Memory B cell (primary cell): ENCODE measurements around the gene VSIG4.

ENCODE experiments used
- ATAC-seq: fragments of 150-1000 bp; cut with Tn5 transposase; 2 replicates; pipeline ENCODE4 v1.10.0; 2021; ENCODE audit warnings: low read depth, mild to moderate bottlenecking, moderate library complexity
- DNase-seq, 2 donors: peaks; one replicate each; pipeline ENCODE4 v3.0.0; 2022; ENCODE audit warnings: low spot score in 2 of 2
- H3K27ac Mint-ChIP-seq: one replicate; pipeline ENCODE4 v1.8.0; 2022; ENCODE audit warnings: mild to moderate bottlenecking, moderate library complexity, mixed read lengths
- H3K27me3 Mint-ChIP-seq: one replicate; pipeline ENCODE4 v1.8.0; 2022; ENCODE audit warnings: mixed read lengths
- H3K36me3 Mint-ChIP-seq: one replicate; pipeline ENCODE4 v1.8.0; 2022; ENCODE audit warnings: mild to moderate bottlenecking, mixed read lengths
- H3K4me1 Mint-ChIP-seq: one replicate; pipeline ENCODE4 v1.8.0; 2022; ENCODE audit warnings: mixed read lengths
- H3K4me3 Mint-ChIP-seq: one replicate; pipeline ENCODE4 v1.8.0; 2022; ENCODE audit warnings: mild to moderate bottlenecking, moderate library complexity, mixed read lengths
- H3K9me3 Mint-ChIP-seq: one replicate; pipeline ENCODE4 v1.8.0; 2022; ENCODE audit warnings: mixed read lengths

Gene VSIG4

DNA sequence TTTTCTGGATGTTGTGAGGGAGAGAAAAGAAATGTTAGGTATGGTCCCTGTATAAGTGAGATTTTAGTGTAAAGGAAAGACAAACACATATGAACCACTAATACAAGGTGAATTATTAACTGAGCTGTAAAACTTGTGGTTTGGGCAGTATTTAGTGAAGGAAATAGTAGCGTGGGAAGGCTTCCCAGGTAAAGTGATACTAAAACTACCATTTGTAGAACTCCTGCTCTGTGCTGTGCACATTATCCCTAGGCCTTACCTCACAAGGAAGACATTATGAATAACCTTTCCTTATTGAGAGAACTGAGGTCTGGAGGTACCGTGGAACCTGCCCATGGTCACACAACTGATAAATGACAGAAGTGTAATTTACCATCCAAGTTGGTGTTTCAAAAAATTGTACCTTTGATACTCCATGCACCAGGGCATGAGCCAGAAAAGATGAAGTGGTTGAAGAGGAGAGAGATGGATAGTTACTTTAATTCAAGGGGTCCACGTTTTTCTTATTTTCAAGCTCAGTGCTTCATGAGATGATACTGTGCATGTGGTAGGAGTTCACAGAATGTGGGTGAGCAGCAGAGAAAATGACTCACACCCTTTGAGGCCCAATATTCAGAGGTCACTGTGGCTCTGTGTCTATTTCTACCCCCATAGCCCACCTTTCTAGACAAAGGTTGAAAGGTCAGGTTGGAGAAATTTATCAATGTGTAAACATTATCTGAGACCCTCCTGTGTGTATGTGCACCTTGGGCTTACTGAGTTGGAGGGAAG is 2.6 kb upstream of the VSIG4 start:
- H3K4me1 Mint-ChIP-seq, result peaks cover 18% of the 10 kb centered on the region
- H3K4me3 Mint-ChIP-seq, result no peak overlapping the region
- H3K27me3 Mint-ChIP-seq, result no peaks in the 10 kb centered on the region
- ATAC-seq (no peak), DNase-seq (no peak)
- no peak overlapping the region for H3K27ac Mint-ChIP-seq
- no peaks in the 10 kb centered on the region for H3K9me3 Mint-ChIP-seq
- no peaks in the 10 kb centered on the region for H3K36me3 Mint-ChIP-seq

DNA sequence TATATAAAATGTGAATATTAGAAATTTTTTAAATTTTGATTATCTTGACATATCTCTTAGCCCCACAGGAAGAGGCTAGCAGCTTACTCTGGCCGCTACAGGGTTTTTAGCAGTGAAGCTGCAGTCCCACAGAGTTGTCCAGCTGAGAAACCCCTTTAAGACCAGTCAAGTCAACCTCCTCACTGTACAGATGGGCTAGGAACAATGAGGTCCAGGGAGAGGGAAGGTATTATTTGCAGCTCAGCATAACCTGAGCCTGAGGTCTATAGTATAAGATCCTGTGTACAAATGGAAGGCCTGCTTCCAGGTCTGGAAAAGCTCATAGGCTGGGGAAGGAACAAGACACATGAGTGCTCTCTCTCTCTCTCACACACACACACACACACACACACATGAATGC is 1.8 kb downstream of the VSIG4 start:
- Mint-ChIP-seq H3K4me3 (no peak overlapping the region), H3K4me1 (no peaks in the 10 kb centered on the region), H3K9me3 (no peaks in the 10 kb centered on the region), H3K36me3 (no peaks in the 10 kb centered on the region), H3K27ac (no peak overlapping the region), H3K27me3 (no peaks in the 10 kb centered on the region)
- no peak for ATAC-seq
- no peak for DNase-seq

DNA sequence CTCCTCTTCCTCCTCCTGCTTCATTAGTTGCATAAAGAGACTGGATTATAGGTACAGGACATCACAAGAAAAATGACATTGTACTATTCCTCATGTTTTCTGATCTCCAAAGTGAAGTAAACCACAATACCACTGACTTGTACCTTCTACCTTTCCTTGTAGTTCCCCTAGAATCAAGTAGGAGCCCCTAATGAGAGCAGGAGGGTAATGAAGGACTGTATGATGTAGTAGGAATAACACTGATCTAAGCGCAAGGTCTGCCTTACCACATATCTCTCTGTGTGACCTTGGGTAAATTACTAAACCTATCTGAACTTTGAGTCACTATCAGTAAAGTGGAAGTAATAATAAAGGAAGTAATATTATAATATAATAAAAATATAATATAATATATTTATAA is 3.6 kb downstream of the VSIG4 start:
- H3K4me1 Mint-ChIP-seq, result no peaks in the 10 kb centered on the region
- H3K36me3 Mint-ChIP-seq, result no peaks in the 10 kb centered on the region
- ATAC-seq (no peak), DNase-seq (no peak)
- no peaks in the 10 kb centered on the region for H3K27me3 Mint-ChIP-seq
- no peaks in the 10 kb centered on the region for H3K9me3 Mint-ChIP-seq
- peak overlapping the region; percentile 4 for H3K27ac Mint-ChIP-seq
- no peak overlapping the region for H3K4me3 Mint-ChIP-seq

DNA sequence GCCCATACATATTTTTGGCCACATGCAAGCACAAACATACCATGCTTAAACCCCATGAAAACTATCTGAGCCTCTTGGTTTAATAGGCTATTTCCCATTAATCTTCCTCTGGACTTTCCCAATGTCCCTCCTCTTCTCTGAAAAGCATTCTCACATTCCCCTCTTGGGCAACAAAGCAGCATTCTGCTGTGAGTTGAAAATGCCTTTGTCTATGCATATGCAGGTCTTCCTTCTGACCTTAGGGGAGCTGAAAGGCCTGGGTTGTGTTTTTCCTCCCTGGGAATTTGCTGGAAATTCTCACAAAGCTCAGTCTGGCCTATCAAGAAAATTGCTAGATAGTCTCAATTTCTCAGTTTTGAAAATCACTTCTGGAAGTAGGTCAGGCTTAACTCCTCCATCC is 4.2 kb downstream of the VSIG4 start:
- H3K36me3 Mint-ChIP-seq, result no peaks in the 10 kb centered on the region
- no peak for ATAC-seq
- peak overlapping the region; percentile 4 for H3K27ac Mint-ChIP-seq
- H3K9me3 Mint-ChIP-seq, result no peaks in the 10 kb centered on the region
- no peak for DNase-seq
- no peaks in the 10 kb centered on the region for H3K4me1 Mint-ChIP-seq
- H3K4me3 Mint-ChIP-seq, result no peak overlapping the region
- H3K27me3 Mint-ChIP-seq, result no peaks in the 10 kb centered on the region

DNA sequence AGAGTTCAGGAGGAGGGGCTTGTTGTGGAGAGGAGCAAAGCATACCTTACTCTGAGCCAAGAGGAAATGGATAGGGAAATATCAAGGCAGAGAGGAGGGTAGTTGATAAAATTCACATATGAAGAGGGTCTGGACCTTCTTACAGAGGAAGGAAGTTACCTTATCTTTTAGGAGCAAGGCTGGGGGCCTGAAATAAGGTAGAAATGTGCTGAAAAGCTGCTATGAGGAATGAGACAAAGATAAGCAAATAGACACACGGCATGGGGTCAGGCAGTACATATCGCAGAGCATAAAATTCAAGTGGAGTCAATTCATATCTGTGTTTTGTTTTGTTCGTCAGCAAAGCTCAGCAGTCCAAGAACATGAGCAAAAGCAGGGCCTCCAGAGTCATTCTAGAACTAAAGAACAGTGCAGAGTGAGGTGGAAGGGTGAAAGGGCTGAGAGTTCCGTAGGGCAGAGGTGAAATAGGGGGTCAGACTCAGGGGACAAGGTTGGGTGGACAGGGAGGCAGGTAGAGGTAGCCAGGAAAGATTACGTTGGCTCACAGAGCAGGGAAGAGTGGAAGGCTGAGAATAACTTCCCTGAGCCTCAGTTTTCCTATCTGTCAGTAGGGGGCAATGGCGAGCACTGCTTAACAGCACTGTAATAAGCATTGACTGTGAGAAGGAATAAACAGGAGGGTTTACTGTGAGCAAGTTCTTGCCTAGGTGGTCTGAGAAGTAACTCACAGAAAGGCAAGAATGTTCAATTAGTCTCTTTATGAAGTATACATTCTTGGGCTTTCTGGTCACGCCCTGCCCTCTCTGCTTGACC is 9.2 kb downstream of the VSIG4 start:
- DNase-seq, result peak in 1 of 2 donors; percentile 8

DNA sequence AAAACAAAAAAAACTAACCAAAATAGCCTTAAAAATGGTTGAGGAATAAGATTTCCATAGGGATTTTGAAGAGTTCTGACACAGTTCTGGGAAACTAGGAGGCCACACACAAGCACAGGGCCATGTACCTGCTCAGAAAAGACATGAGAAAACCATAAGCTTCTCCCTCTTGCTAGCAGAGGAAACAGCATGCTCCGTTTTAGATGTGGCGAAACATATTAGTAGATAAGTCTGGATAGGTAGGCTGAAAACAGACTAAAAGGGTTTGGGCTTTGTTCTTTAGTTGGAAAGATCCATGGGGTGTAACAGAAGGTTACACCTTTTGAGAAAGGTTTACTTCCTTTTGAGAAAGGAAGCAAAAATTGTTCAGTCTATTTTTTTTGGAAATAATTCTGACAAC is 10.9 kb downstream of the VSIG4 start:
- H3K36me3 Mint-ChIP-seq, result peaks cover 4% of the 10 kb centered on the region
- H3K27me3 Mint-ChIP-seq, result no peaks in the 10 kb centered on the region
- DNase-seq (no peak), ATAC-seq (no peak)
- no peaks in the 10 kb centered on the region for H3K9me3 Mint-ChIP-seq
- H3K27ac Mint-ChIP-seq, result no peak overlapping the region
- H3K4me3 Mint-ChIP-seq, result no peak overlapping the region
- H3K4me1 Mint-ChIP-seq, result peaks cover 15% of the 10 kb centered on the region

More for the DNA sequence above, 9.2 kb downstream of the VSIG4 start:
- Mint-ChIP-seq H3K27ac (no peak overlapping the region), H3K4me1 (peaks cover 4% of the 10 kb centered on the region), H3K9me3 (no peaks in the 10 kb centered on the region), H3K27me3 (no peaks in the 10 kb centered on the region), H3K4me3 (no peak overlapping the region), H3K36me3 (no peaks in the 10 kb centered on the region)
- peak; percentile 62 for ATAC-seq

DNA sequence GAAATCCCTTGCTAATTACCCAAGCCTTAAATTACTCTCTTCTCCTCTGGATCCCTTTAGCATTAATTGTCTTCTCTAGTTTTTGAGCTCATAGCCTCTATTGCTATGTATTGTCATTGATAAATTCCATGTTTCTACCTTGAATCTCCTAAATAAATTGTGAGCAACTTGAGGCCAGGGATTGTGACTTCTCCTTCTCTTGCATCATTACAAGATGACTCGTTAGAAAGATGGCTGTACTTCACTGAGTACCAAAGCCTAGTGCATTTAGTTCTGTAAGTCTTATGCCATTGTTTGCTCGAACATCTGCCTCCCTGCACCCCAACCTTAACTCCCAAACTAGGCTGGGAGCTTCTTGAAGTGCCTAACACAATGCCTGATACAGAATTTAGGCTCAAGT is 15.3 kb downstream of the VSIG4 start:
- no peaks in the 10 kb centered on the region for H3K27me3 Mint-ChIP-seq
- H3K27ac Mint-ChIP-seq, result peak overlapping the region; percentile 83
- DNase-seq, result no peak
- no peak for ATAC-seq
- H3K9me3 Mint-ChIP-seq, result no peaks in the 10 kb centered on the region
- peaks cover 10% of the 10 kb centered on the region for H3K36me3 Mint-ChIP-seq
- H3K4me3 Mint-ChIP-seq, result no peak overlapping the region
- peaks cover 43% of the 10 kb centered on the region for H3K4me1 Mint-ChIP-seq

DNA sequence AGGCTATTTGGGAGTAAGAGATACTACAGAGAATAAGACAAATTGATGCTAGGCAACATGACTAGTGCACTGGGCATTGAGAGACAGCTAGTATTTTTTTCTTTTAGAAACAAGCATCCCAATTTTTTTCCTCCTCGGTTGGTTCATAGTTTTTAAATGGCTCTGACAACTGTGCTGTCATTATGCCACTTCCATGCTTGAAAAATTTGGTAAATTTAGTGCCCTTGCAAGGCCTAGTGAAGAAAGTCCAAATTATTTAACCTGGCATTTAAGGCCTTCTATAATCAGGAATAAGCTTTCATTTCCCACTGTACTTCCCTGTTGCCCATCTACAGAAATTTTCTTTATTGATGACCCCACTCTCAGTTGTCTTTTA is 15.8 kb downstream of the VSIG4 start:
- H3K36me3 Mint-ChIP-seq, result peaks cover 15% of the 10 kb centered on the region

DNA sequence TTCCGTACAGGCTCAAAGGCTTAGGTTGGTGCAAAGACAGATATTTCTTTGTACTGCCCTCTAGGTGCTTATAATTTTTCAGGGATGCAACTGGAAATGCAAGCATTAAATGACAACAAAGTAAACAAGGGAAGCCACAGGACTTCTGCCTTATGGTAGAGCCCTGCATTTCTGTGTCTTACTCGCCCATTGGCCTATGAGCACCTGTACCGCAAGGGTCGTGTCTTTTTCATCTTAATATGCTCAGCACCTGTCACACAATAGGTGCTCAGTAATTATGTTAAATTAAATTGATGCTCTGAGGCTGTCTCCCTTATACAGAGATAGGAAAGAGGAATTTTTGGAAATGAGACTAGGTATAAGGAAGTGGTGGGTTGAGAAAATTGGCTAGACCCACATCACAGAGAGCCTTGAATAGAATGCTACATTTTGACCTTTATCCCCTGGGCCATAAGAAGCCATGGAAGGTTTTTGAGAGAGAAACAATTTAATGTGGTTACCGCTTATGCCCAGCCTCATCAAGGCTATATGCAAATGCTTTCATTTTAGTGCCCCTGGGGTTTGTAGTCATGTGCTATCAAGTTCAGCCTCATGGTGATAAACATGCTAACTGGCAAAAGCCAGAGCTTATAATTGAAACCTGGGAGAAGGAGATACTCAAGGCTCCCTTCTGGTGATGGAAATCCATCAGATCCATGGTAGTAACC is 16.3 kb downstream of the VSIG4 start:
- Mint-ChIP-seq H3K27me3 (no peaks in the 10 kb centered on the region), H3K9me3 (no peaks in the 10 kb centered on the region), H3K36me3 (peaks cover 18% of the 10 kb centered on the region), H3K4me3 (no peak overlapping the region), H3K4me1 (peaks cover 48% of the 10 kb centered on the region), H3K27ac (peak overlapping the region; percentile 83)
- ATAC-seq (peak; percentile 68), DNase-seq (no peak)

More for the DNA sequence above, 15.8 kb downstream of the VSIG4 start:
- DNase-seq, result no peak
- no peak for ATAC-seq
- Mint-ChIP-seq H3K4me3 (no peak overlapping the region), H3K9me3 (no peaks in the 10 kb centered on the region), H3K4me1 (peaks cover 47% of the 10 kb centered on the region), H3K27me3 (no peaks in the 10 kb centered on the region), H3K27ac (peak overlapping the region; percentile 83)

DNA sequence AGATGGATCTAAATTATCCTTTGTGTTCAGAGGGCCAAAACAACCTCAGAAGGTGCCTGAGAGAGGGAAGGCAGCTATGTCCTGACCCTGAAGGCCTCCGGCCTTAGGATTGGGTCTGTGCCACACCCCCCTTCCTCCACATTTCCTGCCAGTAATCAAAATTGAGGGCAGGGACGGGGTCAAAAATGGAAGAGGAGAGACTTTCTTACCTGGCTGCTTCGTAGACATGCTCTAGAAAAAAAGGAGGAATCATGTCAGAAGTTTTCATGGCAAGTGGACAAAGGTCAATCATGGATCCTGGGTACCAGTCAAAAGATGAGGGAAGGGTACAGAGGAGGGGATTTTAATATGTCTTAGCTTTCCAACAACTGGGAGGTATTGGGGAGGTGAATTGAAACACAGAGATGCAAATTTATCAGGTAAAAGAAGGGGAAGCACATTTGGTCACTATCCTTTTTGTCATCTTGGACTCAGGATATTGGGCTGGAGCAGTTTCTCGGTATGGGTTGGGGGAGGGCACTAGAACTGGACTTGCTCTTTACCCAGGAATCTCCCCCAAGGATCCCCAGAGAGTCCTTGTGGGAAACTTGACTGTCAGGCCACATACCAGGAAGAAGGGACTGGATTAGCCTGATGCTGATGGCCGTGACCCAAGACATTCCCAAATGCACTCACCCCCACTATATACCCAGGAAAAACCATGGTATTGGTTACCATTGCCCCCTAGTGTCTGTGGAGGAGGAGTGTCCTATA is 17.1 kb downstream of the VSIG4 start:
- Mint-ChIP-seq H3K4me3 (peak overlapping the region; percentile 27), H3K4me1 (peaks cover 51% of the 10 kb centered on the region), H3K27ac (peak overlapping the region; percentile 83), H3K9me3 (no peaks in the 10 kb centered on the region), H3K27me3 (no peaks in the 10 kb centered on the region), H3K36me3 (peaks cover 18% of the 10 kb centered on the region)
- ATAC-seq (no peak), DNase-seq (no peak)

DNA sequence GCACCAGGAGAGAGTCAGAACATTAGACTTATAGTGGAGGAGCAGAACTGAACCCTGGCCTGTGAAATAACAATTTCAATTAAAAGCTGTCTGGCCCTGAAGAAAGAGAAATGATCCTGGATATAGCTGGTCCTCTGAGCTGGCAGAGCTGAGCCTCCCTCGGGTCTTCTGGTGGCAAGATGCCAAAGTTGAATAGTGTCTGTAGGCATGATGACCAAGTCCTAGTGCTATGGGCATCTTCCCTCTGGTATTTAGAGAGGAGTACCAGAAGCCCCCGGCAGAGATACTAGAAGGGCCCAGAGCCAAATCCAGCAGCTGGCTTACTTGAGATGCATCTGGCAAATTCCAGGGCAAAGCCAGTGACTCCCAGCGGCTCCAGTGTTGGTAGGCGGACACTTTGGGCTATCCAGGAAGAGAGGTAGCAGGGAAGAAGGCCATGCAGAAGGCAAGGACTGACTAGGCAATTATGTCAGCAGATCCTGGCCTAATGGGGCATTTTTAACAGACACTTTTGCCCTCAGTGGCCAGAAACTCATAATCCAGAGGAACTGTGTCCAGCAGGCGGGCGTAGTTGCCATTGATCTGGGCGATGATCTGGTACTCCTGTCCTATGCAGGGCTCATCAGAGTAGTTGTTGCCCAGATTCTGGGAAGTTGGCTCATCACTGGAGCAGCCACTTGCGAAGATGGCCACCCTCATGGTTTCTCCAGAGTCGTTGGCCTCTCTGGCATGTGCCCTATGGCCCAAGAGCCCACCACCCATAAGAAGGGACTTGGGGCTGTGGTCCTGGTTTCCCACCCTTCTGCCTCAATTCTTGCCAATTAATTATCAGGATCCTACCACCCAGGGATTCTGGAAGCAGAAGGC is 17.9 kb downstream of the VSIG4 start:
- Mint-ChIP-seq H3K27ac (peak overlapping the region; percentile 93), H3K27me3 (no peaks in the 10 kb centered on the region), H3K4me1 (peaks cover 54% of the 10 kb centered on the region), H3K36me3 (peaks cover 18% of the 10 kb centered on the region), H3K9me3 (no peaks in the 10 kb centered on the region), H3K4me3 (no peak overlapping the region)
- ATAC-seq (no peak), DNase-seq (no peak)

DNA sequence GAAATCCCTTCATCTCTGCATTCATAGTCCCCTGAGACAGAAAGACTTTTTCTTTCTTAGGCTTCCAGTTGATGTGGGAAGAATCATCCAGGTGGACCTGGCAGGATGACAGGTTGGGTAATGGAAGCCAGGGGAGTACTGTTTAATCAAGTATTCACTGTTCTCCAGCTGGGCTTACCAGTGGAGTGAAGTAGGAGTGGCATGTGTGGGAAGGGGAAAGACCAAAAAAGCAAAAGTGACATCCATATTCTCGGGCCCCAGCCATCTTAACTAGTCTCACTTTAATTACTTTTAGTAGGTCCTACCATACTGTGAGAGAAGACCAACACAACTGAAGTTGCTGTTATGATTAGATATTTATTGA is 18.5 kb downstream of the VSIG4 start:
- ATAC-seq, result no peak
- H3K27ac Mint-ChIP-seq, result peak overlapping the region; percentile 93
- H3K4me1 Mint-ChIP-seq, result peaks cover 56% of the 10 kb centered on the region
- H3K27me3 Mint-ChIP-seq, result no peaks in the 10 kb centered on the region
- no peaks in the 10 kb centered on the region for H3K9me3 Mint-ChIP-seq
- no peak overlapping the region for H3K4me3 Mint-ChIP-seq
- no peak for DNase-seq
- peaks cover 18% of the 10 kb centered on the region for H3K36me3 Mint-ChIP-seq
